ENCODE data around the gene TRIO.

Gene TRIO

GRCh38 chr5:14342306-14342705, 199.2 kb downstream of the TRIO start:
- Histone ChIP-seq H3K36me3 (peaks cover 0 to 7% (median 3%) of the 10 kb centered on the region in 3 donors), H3K27me3 (no peaks in the 10 kb centered on the region), H3K27ac (peak overlapping the region; percentile 26 to 33), H3K4me3 (no peak overlapping the region), H3K9me3 (no peaks in the 10 kb centered on the region), H3K4me1 (peaks cover 0 to 65% (median 40%) of the 10 kb centered on the region in 4 donors)
- intact Hi-C loops (cut with DNase I; ENCODE audit: low total_unique reads) = no loop called here
- DNase-seq = no peak
- TF ChIP-seq CTCF (IDR thresholded peaks at IDR 0.05) = no peak

- Histone ChIP-seq H3K36me3 (no peaks in the 10 kb centered on the region), H3K9me3 (no peaks in the 10 kb centered on the region), H3K4me3 (no peak overlapping the region), H3K4me1 (peaks cover 0 to 65% (median 32%) of the 10 kb centered on the region in 4 donors), H3K27me3 (no peaks in the 10 kb centered on the region), H3K27ac (no peak overlapping the region)
- no peak for TF ChIP-seq CTCF (IDR thresholded peaks at IDR 0.05)
- intact Hi-C loops (cut with DNase I; ENCODE audit: low total_unique reads) = no loop called here
- no peak for DNase-seq
These were observed 200.2 kb downstream of the TRIO start for GRCh38 chr5:14343376-14343775.

GRCh38 chr5:14347522-14347921, 204.4 kb downstream of the TRIO start:
- H3K4me3 ChIP-seq = no peak overlapping the region
- H3K27me3 ChIP-seq = no peaks in the 10 kb centered on the region
- peaks cover 0 to 30% (median 3%) of the 10 kb centered on the region in 4 donors for H3K4me1 ChIP-seq
- no peak for DNase-seq
- TF ChIP-seq CTCF (IDR thresholded peaks at IDR 0.05) = no peak
- no peaks in the 10 kb centered on the region for H3K9me3 ChIP-seq
- H3K27ac ChIP-seq = no peak overlapping the region
- peaks cover 0 to 14% (median 0%) of the 10 kb centered on the region in 3 donors for H3K36me3 ChIP-seq
- intact Hi-C loops (cut with DNase I; ENCODE audit: low total_unique reads) = no loop called here

- intact Hi-C loops (cut with DNase I; ENCODE audit: low total_unique reads) = no loop called here
- no peaks in the 10 kb centered on the region for H3K9me3 ChIP-seq
- no peaks in the 10 kb centered on the region for H3K27me3 ChIP-seq
- peaks cover 0 to 14% (median 0%) of the 10 kb centered on the region in 3 donors for H3K36me3 ChIP-seq
- no peak overlapping the region for H3K4me3 ChIP-seq
- no peak overlapping the region for H3K27ac ChIP-seq
- DNase-seq = no peak
- peaks cover 0 to 24% (median 0%) of the 10 kb centered on the region in 4 donors for H3K4me1 ChIP-seq
- TF ChIP-seq CTCF (IDR thresholded peaks at IDR 0.05) = no peak
These were observed 205.0 kb downstream of the TRIO start for GRCh38 chr5:14348142-14348541.

- H3K4me1 ChIP-seq = peaks cover 0 to 21% (median 4%) of the 10 kb centered on the region in 4 donors
- intact Hi-C loops (cut with DNase I; ENCODE audit: low total_unique reads) = no loop called here
- H3K27ac ChIP-seq = no peak overlapping the region
- H3K9me3 ChIP-seq = no peaks in the 10 kb centered on the region
- TF ChIP-seq CTCF (IDR thresholded peaks at IDR 0.05) = no peak
- no peak overlapping the region for H3K4me3 ChIP-seq
- H3K27me3 ChIP-seq = no peaks in the 10 kb centered on the region
- H3K36me3 ChIP-seq = peaks cover 0 to 14% (median 0%) of the 10 kb centered on the region in 3 donors
- no peak for DNase-seq
These were observed 205.9 kb downstream of the TRIO start for GRCh38 chr5:14349029-14349428.
